Astrocyte of the spinal cord (primary cell): Measurements from ENCODE around the gene ARMH3.

ENCODE experiments used
- DNase-seq: peaks from one replicate; pipeline ENCODE4 v3.0.0; 2011; ENCODE audit warnings: low read depth, low spot score
- H3K4me3 ChIP-seq: 2 replicates; pipeline ENCODE4 v1.5.1; 2011; ENCODE audit warnings: low read depth, mild to moderate bottlenecking, low read length, moderate library complexity
- CTCF ChIP-seq: IDR thresholded peaks from 2 replicates; pipeline ENCODE4 v1.5.1; 2012; ENCODE audit warnings: low read depth, mild to moderate bottlenecking, low read length, inconsistent platforms
- in situ Hi-C: cut with HindIII; loops from 2 replicates; pipeline ENCODE4 v1.10.0; 2017; ENCODE audit warnings: low sequenced_read_pairs

Gene ARMH3

GRCh38 chr10:101858723-101859500 lies 197.1 kb downstream of the ARMH3 start:
- no peak for DNase-seq
- H3K4me3 ChIP-seq = no peak overlapping the region
- TF ChIP-seq CTCF = no peak
- in situ Hi-C loops = no loop called here

DNA sequence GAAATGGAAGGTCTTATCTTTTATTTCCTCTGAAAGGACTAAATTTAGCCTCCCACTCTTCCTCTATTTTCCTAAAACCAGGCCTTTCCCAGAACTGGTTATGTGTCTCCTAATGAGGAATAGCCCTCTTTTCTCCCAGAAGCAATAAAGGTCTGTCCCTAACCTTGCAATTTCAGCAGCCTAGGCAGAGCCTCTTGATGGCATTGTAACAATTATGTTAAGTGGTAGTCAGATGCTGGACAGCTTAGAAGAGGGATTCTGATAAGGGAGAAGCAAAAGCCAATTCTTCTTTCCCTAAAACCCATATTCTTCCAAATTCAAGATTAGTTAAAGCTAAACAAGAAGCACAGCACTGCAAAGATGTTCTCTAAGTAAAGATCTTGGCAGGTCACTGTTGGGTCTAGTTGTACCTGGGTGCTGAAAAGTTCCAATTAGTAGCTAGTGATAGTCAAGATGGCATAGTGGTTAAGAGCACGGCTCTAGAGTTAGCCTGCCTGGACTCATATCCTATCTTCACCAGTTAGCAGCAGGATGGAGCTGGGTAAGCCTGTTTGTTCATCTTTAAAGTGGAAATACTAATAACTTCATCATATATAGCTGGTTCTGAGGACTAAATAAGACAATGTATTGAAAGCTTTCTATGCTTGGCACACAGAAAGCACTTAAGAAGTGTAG lies 198.0 kb downstream of the ARMH3 start:
- H3K4me3 ChIP-seq = no peak overlapping the region
- TF ChIP-seq CTCF = no peak
- in situ Hi-C loops = no loop called here
- no peak for DNase-seq

DNA sequence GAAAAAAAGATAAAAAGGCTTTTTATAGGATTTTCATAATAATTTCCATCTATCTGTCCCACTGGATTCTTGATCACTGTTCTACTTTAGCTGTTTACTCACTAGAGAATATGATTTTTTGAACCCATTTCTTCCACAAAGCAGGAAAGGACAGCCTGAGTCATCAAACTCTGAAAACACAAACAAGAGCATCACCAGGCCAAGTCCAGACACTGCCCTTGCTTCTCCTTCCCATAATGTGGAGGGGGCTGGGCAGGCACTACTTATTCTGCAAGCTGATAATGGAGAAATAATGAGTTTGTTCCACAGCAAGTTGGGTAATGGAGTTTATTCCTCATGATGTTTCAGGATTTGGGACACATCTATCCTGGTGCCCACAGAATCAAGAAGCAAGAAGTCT lies 199.3 kb downstream of the ARMH3 start:
- TF ChIP-seq CTCF = no peak
- no peak overlapping the region for H3K4me3 ChIP-seq
- DNase-seq = no peak
- in situ Hi-C loops = no loop called here

DNA sequence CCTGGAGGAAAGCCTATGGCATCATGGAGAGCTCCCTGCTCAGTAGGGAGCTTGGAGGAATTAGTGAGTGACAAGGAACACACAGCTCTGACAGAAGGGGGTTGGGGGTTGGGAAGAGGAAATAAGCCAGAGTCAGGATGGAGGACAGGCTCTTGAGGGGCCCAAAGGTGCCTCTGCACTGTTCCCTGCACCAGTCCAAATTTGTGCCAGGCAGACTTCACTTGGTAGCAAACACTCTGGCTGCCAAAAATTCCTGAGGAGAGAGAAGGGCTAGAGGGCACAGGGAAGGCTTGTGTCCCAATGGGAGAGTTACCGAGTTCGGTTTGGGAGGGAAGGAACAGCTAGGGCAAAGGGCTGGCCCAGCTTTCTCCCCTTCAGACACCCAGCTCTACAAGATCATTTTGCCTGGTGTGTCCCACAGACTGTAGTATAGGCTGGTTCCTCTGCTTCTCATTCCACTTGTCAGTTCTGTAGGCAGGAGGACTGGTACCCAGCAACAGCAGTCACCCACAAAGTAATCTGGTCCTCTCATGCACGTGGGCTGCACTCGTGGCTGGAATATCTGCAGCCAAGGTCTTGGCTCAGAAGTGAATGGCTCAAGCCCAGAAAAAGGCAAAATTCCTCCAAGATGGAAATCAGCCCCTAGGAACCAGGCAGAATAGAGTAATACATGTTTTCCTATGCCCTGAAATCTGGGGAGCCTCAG lies 204.4 kb downstream of the ARMH3 start:
- H3K4me3 ChIP-seq = no peak overlapping the region
- no peak for TF ChIP-seq CTCF
- in situ Hi-C loops = no loop called here
- DNase-seq = no peak

- H3K4me3 ChIP-seq = no peak overlapping the region
- DNase-seq = no peak
- no peak for TF ChIP-seq CTCF
- in situ Hi-C loops = no loop called here
Measured at GRCh38 chr10:101850749-101851148, 205.2 kb downstream of the ARMH3 start.

DNA sequence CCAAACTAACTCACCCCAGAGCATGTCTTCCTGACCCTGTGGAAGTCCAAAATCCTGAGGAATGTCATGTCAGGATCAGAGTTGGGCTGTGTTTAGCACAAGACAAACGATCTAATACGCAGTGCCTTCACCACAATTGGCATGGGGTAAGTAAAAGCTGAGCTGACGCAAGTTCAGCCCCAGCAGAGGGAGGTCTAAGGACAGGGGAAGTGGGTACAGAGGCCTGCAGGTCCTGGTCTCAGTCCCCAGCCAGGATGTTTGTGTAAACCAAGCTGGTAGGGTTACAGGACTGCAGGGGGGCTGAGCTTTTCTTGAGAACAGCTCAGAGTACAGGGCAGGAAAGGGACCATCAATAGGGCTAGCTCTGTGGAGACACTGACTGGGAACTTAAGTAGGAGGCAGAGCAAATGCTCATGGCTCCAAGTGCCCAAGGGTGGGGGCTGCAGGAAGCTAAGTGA lies 207.1 kb downstream of the ARMH3 start:
- TF ChIP-seq CTCF = no peak
- no peak overlapping the region for H3K4me3 ChIP-seq
- DNase-seq = no peak
- in situ Hi-C loops = no loop called here
